Astrocyte (in vitro differentiated cells and primary cell): Measurements from ENCODE around the gene PHF21B. TPM values are rescaled to one million over a fixed set of nuclear protein-coding genes. Genes with fewer than 3 reads are reported as not detected.

Experiments used
- DNase-seq: peaks from one replicate; pipeline ENCODE4 v3.0.0-alpha.2; 2010; ENCODE audit warnings: low read depth
- FAIRE-seq: peaks from 2 replicates; lab custom pipeline; 2011; peaks lifted over from hg19 to GRCh38; lab: Jason Lieb, UNC
- H2AFZ ChIP-seq: 2 replicates; pipeline ENCODE4 v1.6.0; 2012; ENCODE audit warnings: low read depth, low read length, inconsistent platforms
- H3K27ac ChIP-seq: 2 replicates; pipeline ENCODE4 v1.5.1; 2011; ENCODE audit warnings: low read depth, low read length, inconsistent platforms
- H3K27me3 ChIP-seq: 2 replicates; pipeline ENCODE4 v1.6.0; 2011; ENCODE audit warnings: low read length, inconsistent platforms; ENCODE audit not compliant: insufficient read depth
- H3K36me3 ChIP-seq: 2 replicates; pipeline ENCODE4 v1.5.1; 2011; ENCODE audit warnings: low read length, inconsistent platforms; ENCODE audit not compliant: insufficient read depth
- H3K4me1 ChIP-seq: 2 replicates; pipeline ENCODE4 v1.5.1; 2011; ENCODE audit warnings: low read length, inconsistent platforms; ENCODE audit not compliant: insufficient read depth
- H3K4me2 ChIP-seq: 2 replicates; pipeline ENCODE4 v1.6.0; 2012; ENCODE audit warnings: low read length, inconsistent platforms
- H3K4me3 ChIP-seq: 2 replicates; pipeline ENCODE4 v1.5.1; 2011; ENCODE audit warnings: low read depth, mild to moderate bottlenecking, low read length, inconsistent platforms; ENCODE audit not compliant: insufficient read depth
- H3K79me2 ChIP-seq: 2 replicates; pipeline ENCODE4 v1.6.0; 2012; ENCODE audit warnings: mild to moderate bottlenecking, low read length, inconsistent platforms; ENCODE audit not compliant: insufficient read depth
- H3K9ac ChIP-seq: 2 replicates; pipeline ENCODE4 v1.6.0; 2012; ENCODE audit warnings: mild to moderate bottlenecking, low read length, inconsistent platforms
- H3K9me3 ChIP-seq: 2 replicates; pipeline ENCODE4 v1.5.1; 2012; ENCODE audit warnings: low read depth, mild to moderate bottlenecking, low read length, inconsistent platforms; ENCODE audit not compliant: insufficient read depth
- H4K20me1 ChIP-seq: 2 replicates; pipeline ENCODE4 v1.6.0; 2012; ENCODE audit warnings: low read length, inconsistent platforms; ENCODE audit not compliant: insufficient read depth
- H3K27ac Mint-ChIP-seq: one replicate; pipeline ENCODE4 v1.8.0; 2021; ENCODE audit warnings: mild to moderate bottlenecking, mixed read lengths; ENCODE audit not compliant: unreplicated experiment
- H3K27me3 Mint-ChIP-seq: one replicate; pipeline ENCODE4 v1.8.0; 2021; ENCODE audit warnings: low read depth, mixed read lengths; ENCODE audit not compliant: unreplicated experiment
- H3K36me3 Mint-ChIP-seq: one replicate; pipeline ENCODE4 v1.8.0; 2021; ENCODE audit warnings: low read depth, mixed read lengths; ENCODE audit not compliant: unreplicated experiment
- H3K4me1 Mint-ChIP-seq: one replicate; pipeline ENCODE4 v1.8.0; 2021; ENCODE audit warnings: low read depth, mixed read lengths; ENCODE audit not compliant: unreplicated experiment
- H3K4me3 Mint-ChIP-seq: one replicate; pipeline ENCODE4 v1.8.0; 2021; ENCODE audit warnings: mild to moderate bottlenecking, moderate library complexity, mixed read lengths; ENCODE audit not compliant: unreplicated experiment
- H3K9me3 Mint-ChIP-seq: one replicate; pipeline ENCODE4 v1.8.0; 2021; ENCODE audit warnings: mild to moderate bottlenecking, mixed read lengths; ENCODE audit not compliant: unreplicated experiment
- EZH2 ChIP-seq: IDR thresholded peaks from 2 replicates; pipeline ENCODE4 v1.6.1; 2012; ENCODE audit warnings: mild to moderate bottlenecking, low read length, inconsistent platforms; ENCODE audit not compliant: insufficient read depth
- total RNA-seq: library from RNA; stranded (reverse); gene quantifications from 2 replicates; pipeline ENCODE4 v1.2.1, GENCODE V29; 2021
- TF ChIP-seq, protein P1 (sequence below): IDR thresholded peaks from 2 replicates; pipeline ENCODE4 v1.5.1; 2011; ENCODE audit warnings: low read depth, mild to moderate bottlenecking, inconsistent platforms, low read length, moderate library complexity; ENCODE audit not compliant: insufficient read depth

Gene PHF21B
- total RNA-seq, 1 donor from 2014 or later, result 6.3 TPM

DNA sequence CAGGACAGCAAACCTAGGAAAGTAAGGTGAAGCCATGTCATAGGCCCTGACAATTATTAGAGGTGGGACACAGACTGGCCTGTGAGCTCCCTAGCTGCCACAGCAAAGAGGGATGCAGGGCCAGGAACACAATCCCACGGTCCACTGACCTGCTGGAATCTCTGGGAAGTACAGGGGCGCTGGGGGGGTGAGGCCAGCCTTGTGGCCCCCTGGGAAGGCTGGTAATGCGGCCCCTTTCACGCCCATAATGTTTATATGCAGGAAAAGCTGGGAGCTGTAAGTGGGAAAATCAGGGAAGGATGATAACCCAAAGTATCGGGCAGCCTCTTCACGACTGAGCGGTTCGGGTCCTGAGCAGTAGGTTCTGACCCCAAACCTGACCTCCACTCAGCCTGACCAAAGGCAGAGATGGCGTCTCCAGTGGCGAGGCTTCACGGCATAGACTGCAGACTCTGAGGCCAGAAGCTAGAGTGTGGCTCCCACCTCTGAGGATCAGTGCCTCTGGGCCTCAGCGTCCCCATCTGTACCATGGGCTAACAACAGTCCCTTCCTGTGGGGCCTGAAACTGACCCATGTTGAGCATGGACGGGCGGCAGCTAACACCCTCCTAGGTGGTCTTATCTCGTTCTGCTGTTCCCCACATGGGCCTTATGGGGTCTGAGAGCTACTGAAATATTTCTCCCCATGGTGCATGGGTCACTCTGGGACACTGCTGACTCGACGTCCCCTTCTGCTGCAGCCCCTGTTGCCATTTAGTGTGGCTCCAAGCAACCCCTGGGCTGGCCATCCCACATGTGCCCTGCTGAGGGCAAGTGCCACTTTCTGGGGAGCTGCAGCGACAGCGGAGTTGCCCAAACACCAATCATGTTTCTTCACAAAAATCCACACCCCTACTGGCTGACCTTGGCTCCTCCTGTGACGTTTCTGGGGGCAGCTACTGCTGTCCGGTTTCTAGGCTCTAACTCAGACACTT, 101.8 kb downstream of the PHF21B start:
- DNase-seq, result no peak
- no peaks in the 10 kb centered on the region for H4K20me1 ChIP-seq
- no peak overlapping the region for H3K4me2 ChIP-seq
- Mint-ChIP-seq H3K4me3 (no peak overlapping the region), H3K4me1 (no peaks in the 10 kb centered on the region), H3K9me3 (peaks cover 13% of the 10 kb centered on the region), H3K36me3 (peaks cover 43% of the 10 kb centered on the region), H3K27ac (no peak overlapping the region), H3K27me3 (no peaks in the 10 kb centered on the region)
- no peak overlapping the region for H3K4me3 ChIP-seq
- FAIRE-seq, result no peak
- no peaks in the 10 kb centered on the region for H3K27me3 ChIP-seq
- no peak overlapping the region for H2AFZ ChIP-seq
- no peaks in the 10 kb centered on the region for H3K79me2 ChIP-seq
- no peaks in the 10 kb centered on the region for H3K4me1 ChIP-seq
- no peak overlapping the region for H3K27ac ChIP-seq
- H3K9ac ChIP-seq, result no peak overlapping the region
- TF ChIP-seq EZH2, result no peak
- TF ChIP-seq, protein P1, sequence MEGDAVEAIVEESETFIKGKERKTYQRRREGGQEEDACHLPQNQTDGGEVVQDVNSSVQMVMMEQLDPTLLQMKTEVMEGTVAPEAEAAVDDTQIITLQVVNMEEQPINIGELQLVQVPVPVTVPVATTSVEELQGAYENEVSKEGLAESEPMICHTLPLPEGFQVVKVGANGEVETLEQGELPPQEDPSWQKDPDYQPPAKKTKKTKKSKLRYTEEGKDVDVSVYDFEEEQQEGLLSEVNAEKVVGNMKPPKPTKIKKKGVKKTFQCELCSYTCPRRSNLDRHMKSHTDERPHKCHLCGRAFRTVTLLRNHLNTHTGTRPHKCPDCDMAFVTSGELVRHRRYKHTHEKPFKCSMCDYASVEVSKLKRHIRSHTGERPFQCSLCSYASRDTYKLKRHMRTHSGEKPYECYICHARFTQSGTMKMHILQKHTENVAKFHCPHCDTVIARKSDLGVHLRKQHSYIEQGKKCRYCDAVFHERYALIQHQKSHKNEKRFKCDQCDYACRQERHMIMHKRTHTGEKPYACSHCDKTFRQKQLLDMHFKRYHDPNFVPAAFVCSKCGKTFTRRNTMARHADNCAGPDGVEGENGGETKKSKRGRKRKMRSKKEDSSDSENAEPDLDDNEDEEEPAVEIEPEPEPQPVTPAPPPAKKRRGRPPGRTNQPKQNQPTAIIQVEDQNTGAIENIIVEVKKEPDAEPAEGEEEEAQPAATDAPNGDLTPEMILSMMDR, result no peak
- H3K9me3 ChIP-seq, result no peaks in the 10 kb centered on the region
- H3K36me3 ChIP-seq, result no peaks in the 10 kb centered on the region

DNA sequence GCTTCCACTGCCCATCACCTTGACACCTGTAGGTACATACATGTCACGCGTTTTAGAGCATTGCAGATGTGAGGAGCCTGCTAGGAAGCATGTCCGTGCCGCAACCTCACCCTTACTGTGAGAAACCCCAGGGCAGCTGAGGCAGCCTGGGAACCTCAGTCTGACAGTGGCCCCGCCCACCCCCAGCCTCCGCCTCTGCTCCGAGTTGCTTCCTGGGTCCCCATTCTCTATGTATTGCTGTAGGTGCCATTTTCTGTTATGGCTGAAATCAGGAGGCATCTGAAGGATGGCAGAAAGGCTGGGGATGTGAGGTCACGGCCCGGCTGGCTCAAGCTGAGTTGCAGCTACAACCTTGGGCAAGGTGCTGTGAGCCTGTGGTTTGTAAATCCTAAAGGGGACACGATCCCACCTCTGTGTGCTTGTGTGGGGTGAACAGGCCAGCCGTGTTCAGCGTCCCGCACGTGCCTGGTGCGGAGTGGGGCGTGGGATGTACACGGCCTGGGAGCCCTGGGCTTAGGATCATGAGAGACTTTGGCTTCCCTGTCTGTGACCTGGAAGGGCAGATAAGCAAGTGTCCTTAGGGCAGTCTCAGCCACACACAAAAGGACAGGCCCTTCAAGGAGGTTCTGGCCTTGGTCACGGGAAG, 102.7 kb downstream of the PHF21B start:
- Histone ChIP-seq H3K27ac (no peak overlapping the region), H3K4me2 (no peak overlapping the region), H3K79me2 (no peaks in the 10 kb centered on the region), H2AFZ (no peak overlapping the region), H3K36me3 (no peaks in the 10 kb centered on the region), H3K9me3 (no peaks in the 10 kb centered on the region), H3K4me1 (no peaks in the 10 kb centered on the region), H3K4me3 (no peak overlapping the region), H3K27me3 (no peaks in the 10 kb centered on the region), H4K20me1 (no peaks in the 10 kb centered on the region), H3K9ac (no peak overlapping the region)
- TF ChIP-seq EZH2, result no peak
- TF ChIP-seq, protein P1, result no peak
- Mint-ChIP-seq H3K4me3 (no peak overlapping the region), H3K9me3 (peaks cover 13% of the 10 kb centered on the region), H3K36me3 (peaks cover 40% of the 10 kb centered on the region), H3K27ac (no peak overlapping the region), H3K27me3 (no peaks in the 10 kb centered on the region), H3K4me1 (no peaks in the 10 kb centered on the region)
- FAIRE-seq, result no peak
- DNase-seq, result no peak
